Fibroblast of pulmonary artery (primary cell): ENCODE data around the gene PEX11B.
"Not testable (repeated sequence)": the region's sequence is repeated elsewhere in the genome, so short reads cannot be mapped to it uniquely, and the experiment has no call there.

Source experiments
- DNase-seq: peaks from one replicate; pipeline ENCODE4 v3.0.0-alpha.2; 2010; ENCODE audit warnings: low read depth
- H3K4me3 ChIP-seq: replicated peaks from 2 replicates; pipeline ENCODE4 v1.5.1; 2011; ENCODE audit warnings: low read depth, mild to moderate bottlenecking, control low read depth, low read length, moderate library complexity
- CTCF ChIP-seq: IDR thresholded peaks from 2 replicates; pipeline ENCODE4 v1.5.1; 2011; ENCODE audit warnings: mild to moderate bottlenecking, control low read depth, low read length, inconsistent platforms; ENCODE audit errors: missing control alignments

Gene PEX11B

GRCh38 chr1:145926686-145927062, 8.2 kb upstream of the PEX11B start:
- no peak for TF ChIP-seq CTCF
- peak overlapping the region; percentile 65 for H3K4me3 ChIP-seq
- DNase-seq, result no peak

- H3K4me3 ChIP-seq, result no peak overlapping the region
- TF ChIP-seq CTCF, result no peak
- DNase-seq, result peak; percentile 61
Observed at GRCh38 chr1:145922266-145922665, 3.7 kb upstream of the PEX11B start.

- not testable (repeated sequence) for DNase-seq, H3K4me3 ChIP-seq
Observed at GRCh38 chr1:145920297-145920696, 1.8 kb upstream of the PEX11B start.

- TF ChIP-seq CTCF, result no peak
- peak; percentile 48 for DNase-seq
- H3K4me3 ChIP-seq, result peak overlapping the region; percentile 97
Observed at GRCh38 chr1:145918992-145919939, 749 bp upstream of the PEX11B start.

- TF ChIP-seq CTCF, result no peak
- peak overlapping the region; percentile 97 for H3K4me3 ChIP-seq
- no peak for DNase-seq
Observed at GRCh38 chr1:145917595-145917994, 922 bp downstream of the PEX11B start.

GRCh38 chr1:145916745-145917144, 1.8 kb downstream of the PEX11B start:
- no peak for TF ChIP-seq CTCF
- no peak overlapping the region for H3K4me3 ChIP-seq
- DNase-seq, result no peak

GRCh38 chr1:145912128-145912641, 6.3 kb downstream of the PEX11B start:
- DNase-seq, result no peak
- no peak for TF ChIP-seq CTCF
- no peak overlapping the region for H3K4me3 ChIP-seq
